ENCODE results near the gene LAMA3. TPM values are rescaled to one million over a fixed set of nuclear protein-coding genes. Genes with fewer than 3 reads are reported as not detected.

Gene LAMA3
- total and polyA plus RNA-seq, 2 donors (not counting 1 experiment from before 2014, with no cell fraction given) = 0.75 to 13.2 TPM

- no peak for DNase-seq (ENCODE audit: low read depth in 2 of 2)
- Histone ChIP-seq H3K9me3 (ENCODE audit: control insufficient read depth, insufficient read depth, low read depth, low read length) (no peaks in the 10 kb centered on the region), H3K27ac (ENCODE audit: insufficient read depth, low read length) (no peak overlapping the region), H3K4me2 (ENCODE audit: extremely low read depth, insufficient read depth, low read length) (no peak overlapping the region), H3K27me3 (ENCODE audit: control insufficient read depth, insufficient read depth, low read length) (peaks cover 2% of the 10 kb centered on the region), H3K9ac (ENCODE audit: insufficient read depth, low read length) (no peak overlapping the region), H3K36me3 (ENCODE audit: control insufficient read depth, insufficient read depth, low read length) (no peaks in the 10 kb centered on the region), H3K4me3 (replicated peaks in 1 of 4; ENCODE audit: control extremely low read depth in 1 of 4, insufficient read depth in 1 of 4, low read depth in 3 of 4, low read length in 4 of 4) (no peak overlapping the region), H3K4me1 (ENCODE audit: control insufficient read depth, extremely low read depth, insufficient read depth, low read length) (no peaks in the 10 kb centered on the region), H4K20me1 (ENCODE audit: control insufficient read depth, extremely low read depth, insufficient read depth, low read length) (no peaks in the 10 kb centered on the region), H2AFZ (ENCODE audit: low read length) (no peak overlapping the region), H3K79me2 (ENCODE audit: control insufficient read depth, insufficient read depth, low read length) (no peaks in the 10 kb centered on the region)
- no peak for TF ChIP-seq EZH2 (IDR thresholded peaks at IDR 0.05; ENCODE audit: low read length, missing control alignments)
- TF ChIP-seq, protein P1, sequence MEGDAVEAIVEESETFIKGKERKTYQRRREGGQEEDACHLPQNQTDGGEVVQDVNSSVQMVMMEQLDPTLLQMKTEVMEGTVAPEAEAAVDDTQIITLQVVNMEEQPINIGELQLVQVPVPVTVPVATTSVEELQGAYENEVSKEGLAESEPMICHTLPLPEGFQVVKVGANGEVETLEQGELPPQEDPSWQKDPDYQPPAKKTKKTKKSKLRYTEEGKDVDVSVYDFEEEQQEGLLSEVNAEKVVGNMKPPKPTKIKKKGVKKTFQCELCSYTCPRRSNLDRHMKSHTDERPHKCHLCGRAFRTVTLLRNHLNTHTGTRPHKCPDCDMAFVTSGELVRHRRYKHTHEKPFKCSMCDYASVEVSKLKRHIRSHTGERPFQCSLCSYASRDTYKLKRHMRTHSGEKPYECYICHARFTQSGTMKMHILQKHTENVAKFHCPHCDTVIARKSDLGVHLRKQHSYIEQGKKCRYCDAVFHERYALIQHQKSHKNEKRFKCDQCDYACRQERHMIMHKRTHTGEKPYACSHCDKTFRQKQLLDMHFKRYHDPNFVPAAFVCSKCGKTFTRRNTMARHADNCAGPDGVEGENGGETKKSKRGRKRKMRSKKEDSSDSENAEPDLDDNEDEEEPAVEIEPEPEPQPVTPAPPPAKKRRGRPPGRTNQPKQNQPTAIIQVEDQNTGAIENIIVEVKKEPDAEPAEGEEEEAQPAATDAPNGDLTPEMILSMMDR (conservative IDR thresholded peaks at IDR 0.05 in 1 of 2, IDR thresholded peaks at IDR 0.05 in 1 of 2; ENCODE audit: low read depth in 1 of 2, low read length in 2 of 2) = no peak
Observed at GRCh38 chr18:23847321-23847986, 158.2 kb downstream of the LAMA3 start.

- no peaks in the 10 kb centered on the region for H3K36me3 ChIP-seq (ENCODE audit: control insufficient read depth, insufficient read depth, low read length)
- no peak overlapping the region for H3K27ac ChIP-seq (ENCODE audit: insufficient read depth, low read length)
- H4K20me1 ChIP-seq (ENCODE audit: control insufficient read depth, extremely low read depth, insufficient read depth, low read length) = no peaks in the 10 kb centered on the region
- H3K79me2 ChIP-seq (ENCODE audit: control insufficient read depth, insufficient read depth, low read length) = no peaks in the 10 kb centered on the region
- H3K9ac ChIP-seq (ENCODE audit: insufficient read depth, low read length) = no peak overlapping the region
- no peaks in the 10 kb centered on the region for H3K4me1 ChIP-seq (ENCODE audit: control insufficient read depth, extremely low read depth, insufficient read depth, low read length)
- peaks cover 2% of the 10 kb centered on the region for H3K27me3 ChIP-seq (ENCODE audit: control insufficient read depth, insufficient read depth, low read length)
- no peak overlapping the region for H3K4me2 ChIP-seq (ENCODE audit: extremely low read depth, insufficient read depth, low read length)
- TF ChIP-seq, protein P1 (conservative IDR thresholded peaks at IDR 0.05 in 1 of 2, IDR thresholded peaks at IDR 0.05 in 1 of 2; ENCODE audit: low read depth in 1 of 2, low read length in 2 of 2) = no peak
- TF ChIP-seq EZH2 (IDR thresholded peaks at IDR 0.05; ENCODE audit: low read length, missing control alignments) = no peak
- no peaks in the 10 kb centered on the region for H3K9me3 ChIP-seq (ENCODE audit: control insufficient read depth, insufficient read depth, low read depth, low read length)
- H3K4me3 ChIP-seq (replicated peaks in 1 of 4; ENCODE audit: control extremely low read depth in 1 of 4, insufficient read depth in 1 of 4, low read depth in 3 of 4, low read length in 4 of 4) = no peak overlapping the region
- no peak overlapping the region for H2AFZ ChIP-seq (ENCODE audit: low read length)
- DNase-seq (ENCODE audit: low read depth in 2 of 2) = no peak
Observed at GRCh38 chr18:23849141-23849540, 159.9 kb downstream of the LAMA3 start.

- TF ChIP-seq, protein P1 (conservative IDR thresholded peaks at IDR 0.05 in 1 of 2, IDR thresholded peaks at IDR 0.05 in 1 of 2; ENCODE audit: low read depth in 1 of 2, low read length in 2 of 2) = no peak
- no peak for TF ChIP-seq EZH2 (IDR thresholded peaks at IDR 0.05; ENCODE audit: low read length, missing control alignments)
- no peaks in the 10 kb centered on the region for H4K20me1 ChIP-seq (ENCODE audit: control insufficient read depth, extremely low read depth, insufficient read depth, low read length)
- H3K4me2 ChIP-seq (ENCODE audit: extremely low read depth, insufficient read depth, low read length) = no peak overlapping the region
- no peak overlapping the region for H2AFZ ChIP-seq (ENCODE audit: low read length)
- H3K9me3 ChIP-seq (ENCODE audit: control insufficient read depth, insufficient read depth, low read depth, low read length) = no peaks in the 10 kb centered on the region
- no peaks in the 10 kb centered on the region for H3K79me2 ChIP-seq (ENCODE audit: control insufficient read depth, insufficient read depth, low read length)
- no peaks in the 10 kb centered on the region for H3K4me1 ChIP-seq (ENCODE audit: control insufficient read depth, extremely low read depth, insufficient read depth, low read length)
- no peak for DNase-seq (ENCODE audit: low read depth in 2 of 2)
- peaks cover 2% of the 10 kb centered on the region for H3K27me3 ChIP-seq (ENCODE audit: control insufficient read depth, insufficient read depth, low read length)
- no peak overlapping the region for H3K27ac ChIP-seq (ENCODE audit: insufficient read depth, low read length)
- H3K4me3 ChIP-seq (replicated peaks in 1 of 4; ENCODE audit: control extremely low read depth in 1 of 4, insufficient read depth in 1 of 4, low read depth in 3 of 4, low read length in 4 of 4) = no peak overlapping the region
- no peak overlapping the region for H3K9ac ChIP-seq (ENCODE audit: insufficient read depth, low read length)
- H3K36me3 ChIP-seq (ENCODE audit: control insufficient read depth, insufficient read depth, low read length) = no peaks in the 10 kb centered on the region
Observed at GRCh38 chr18:23850215-23850614, 161.0 kb downstream of the LAMA3 start.
